ENCODE data around the gene OSBPL6.
"Not testable (repeated sequence)": the region's sequence is repeated elsewhere in the genome, so short reads cannot be mapped to it uniquely, and the experiment has no call there.

Gene OSBPL6

GRCh38 chr2:178193496-178193822, 853 bp upstream of the OSBPL6 start:
- no peaks in the 10 kb centered on the region for H3K9me3 ChIP-seq (ENCODE audit: low read depth, low read length)
- no peak overlapping the region for H3K9ac ChIP-seq (ENCODE audit: insufficient read length)
- TF ChIP-seq EZH2 (IDR thresholded peaks at IDR 0.05) (no peak), POLR2AphosphoS5 (IDR thresholded peaks at IDR 0.05; ENCODE audit: borderline replicate concordance, low read depth, low read length) (no peak), FOXP2 (optimal IDR thresholded peaks at IDR 0.05; ENCODE audit: control extremely low read depth, extremely low read length, insufficient read depth) (no peak)
- no peak overlapping the region for H3K27ac ChIP-seq
- H3K36me3 ChIP-seq (ENCODE audit: insufficient read depth, low read length): no peaks in the 10 kb centered on the region
- peak overlapping the region; percentile 92 for H3K4me3 ChIP-seq
- DNase-seq (ENCODE audit: low read depth, low spot score): no peak

GRCh38 chr2:178194600-178195389, 483 bp downstream of the OSBPL6 start:
- DNase-seq (ENCODE audit: low read depth, low spot score): no peak
- no peak overlapping the region for H3K27ac ChIP-seq
- H3K4me3 ChIP-seq: peak overlapping the region; percentile 92
- H3K9ac ChIP-seq (ENCODE audit: insufficient read length): peak overlapping the region; percentile 62
- no peaks in the 10 kb centered on the region for H3K9me3 ChIP-seq (ENCODE audit: low read depth, low read length)
- no peaks in the 10 kb centered on the region for H3K36me3 ChIP-seq (ENCODE audit: insufficient read depth, low read length)
- TF ChIP-seq EZH2 (IDR thresholded peaks at IDR 0.05): no peak
- no peak for TF ChIP-seq FOXP2 (optimal IDR thresholded peaks at IDR 0.05; ENCODE audit: control extremely low read depth, extremely low read length, insufficient read depth)
- no peak for TF ChIP-seq POLR2AphosphoS5 (IDR thresholded peaks at IDR 0.05; ENCODE audit: borderline replicate concordance, low read depth, low read length)

GRCh38 chr2:178195390-178196166, 1.3 kb downstream of the OSBPL6 start:
- Histone ChIP-seq H3K9ac (ENCODE audit: insufficient read length) (peak overlapping the region; percentile 62), H3K4me3 (peak overlapping the region; percentile 92), H3K9me3 (ENCODE audit: low read depth, low read length) (no peaks in the 10 kb centered on the region), H3K27ac (no peak overlapping the region), H3K36me3 (ENCODE audit: insufficient read depth, low read length) (no peaks in the 10 kb centered on the region)
- no peak for DNase-seq (ENCODE audit: low read depth, low spot score)
- TF ChIP-seq EZH2 (IDR thresholded peaks at IDR 0.05) (no peak), FOXP2 (optimal IDR thresholded peaks at IDR 0.05; ENCODE audit: control extremely low read depth, extremely low read length, insufficient read depth) (no peak), POLR2AphosphoS5 (IDR thresholded peaks at IDR 0.05; ENCODE audit: borderline replicate concordance, low read depth, low read length) (no peak)

- DNase-seq (ENCODE audit: low read depth, low spot score): no peak
- H3K9me3 ChIP-seq (ENCODE audit: low read depth, low read length): no peaks in the 10 kb centered on the region
- H3K36me3 ChIP-seq (ENCODE audit: insufficient read depth, low read length): no peaks in the 10 kb centered on the region
- no peak overlapping the region for H3K9ac ChIP-seq (ENCODE audit: insufficient read length)
- TF ChIP-seq POLR2AphosphoS5 (IDR thresholded peaks at IDR 0.05; ENCODE audit: borderline replicate concordance, low read depth, low read length) (no peak), FOXP2 (optimal IDR thresholded peaks at IDR 0.05; ENCODE audit: control extremely low read depth, extremely low read length, insufficient read depth) (no peak), EZH2 (IDR thresholded peaks at IDR 0.05) (no peak)
- no peak overlapping the region for H3K27ac ChIP-seq
- H3K4me3 ChIP-seq: no peak overlapping the region
These were observed 3.5 kb downstream of the OSBPL6 start for GRCh38 chr2:178197791-178198190.

GRCh38 chr2:178198441-178198840, 4.1 kb downstream of the OSBPL6 start:
- H3K4me3 ChIP-seq; H3K27ac ChIP-seq; H3K9ac ChIP-seq (ENCODE audit: insufficient read length); H3K9me3 ChIP-seq (ENCODE audit: low read depth, low read length); DNase-seq (ENCODE audit: low read depth, low spot score); H3K36me3 ChIP-seq (ENCODE audit: insufficient read depth, low read length): not testable (repeated sequence)

- no peaks in the 10 kb centered on the region for H3K9me3 ChIP-seq (ENCODE audit: low read depth, low read length)
- H3K9ac ChIP-seq (ENCODE audit: insufficient read length): no peak overlapping the region
- H3K4me3 ChIP-seq: no peak overlapping the region
- TF ChIP-seq POLR2AphosphoS5 (IDR thresholded peaks at IDR 0.05; ENCODE audit: borderline replicate concordance, low read depth, low read length) (no peak), FOXP2 (optimal IDR thresholded peaks at IDR 0.05; ENCODE audit: control extremely low read depth, extremely low read length, insufficient read depth) (no peak), EZH2 (IDR thresholded peaks at IDR 0.05) (no peak)
- H3K27ac ChIP-seq: no peak overlapping the region
- no peaks in the 10 kb centered on the region for H3K36me3 ChIP-seq (ENCODE audit: insufficient read depth, low read length)
- no peak for DNase-seq (ENCODE audit: low read depth, low spot score)
These were observed 5.0 kb downstream of the OSBPL6 start for GRCh38 chr2:178199334-178199733.

- no peak overlapping the region for H3K9ac ChIP-seq (ENCODE audit: insufficient read length)
- TF ChIP-seq FOXP2 (optimal IDR thresholded peaks at IDR 0.05; ENCODE audit: control extremely low read depth, extremely low read length, insufficient read depth): no peak
- TF ChIP-seq EZH2 (IDR thresholded peaks at IDR 0.05): no peak
- H3K36me3 ChIP-seq (ENCODE audit: insufficient read depth, low read length): no peaks in the 10 kb centered on the region
These were observed 6.0 kb downstream of the OSBPL6 start for GRCh38 chr2:178200331-178200730.

GRCh38 chr2:178202927-178203326, 8.6 kb downstream of the OSBPL6 start:
- Histone ChIP-seq H3K9ac (ENCODE audit: insufficient read length) (no peak overlapping the region), H3K4me3 (no peak overlapping the region), H3K36me3 (ENCODE audit: insufficient read depth, low read length) (no peaks in the 10 kb centered on the region), H3K9me3 (ENCODE audit: low read depth, low read length) (no peaks in the 10 kb centered on the region), H3K27ac (no peak overlapping the region)
- DNase-seq (ENCODE audit: low read depth, low spot score): no peak
- TF ChIP-seq FOXP2 (optimal IDR thresholded peaks at IDR 0.05; ENCODE audit: control extremely low read depth, extremely low read length, insufficient read depth) (no peak), POLR2AphosphoS5 (IDR thresholded peaks at IDR 0.05; ENCODE audit: borderline replicate concordance, low read depth, low read length) (no peak), EZH2 (IDR thresholded peaks at IDR 0.05) (no peak)

More at GRCh38 chr2:178200331-178200730, 6.0 kb downstream of the OSBPL6 start:
- no peak for DNase-seq (ENCODE audit: low read depth, low spot score)
- Histone ChIP-seq H3K4me3 (no peak overlapping the region), H3K9me3 (ENCODE audit: low read depth, low read length) (no peaks in the 10 kb centered on the region), H3K27ac (no peak overlapping the region)

Measured in SK-N-MC (cell line).